ENCODE results near the gene SECISBP2.
"Not testable (repeated sequence)": the region's sequence is repeated elsewhere in the genome, so short reads cannot be mapped to it uniquely, and the experiment has no call there.

GRCh38 chr9:89282248-89282968 is 35.9 kb upstream of the SECISBP2 start:
- not testable (repeated sequence) for TF ChIP-seq CTCF (IDR thresholded peaks at IDR 0.05)
- peak in 1 of 2 donors; percentile 52 for TF ChIP-seq POLR2A (IDR thresholded peaks at IDR 0.05)
